Prostate gland (tissue), 2 donors: Measurements from ENCODE around the gene RHOT1. TPM values are rescaled to one million over a fixed set of nuclear protein-coding genes. Genes with fewer than 3 reads are reported as not detected.
"Not testable (repeated sequence)": the region's sequence is repeated elsewhere in the genome, so short reads cannot be mapped to it uniquely, and the experiment has no call there.

ENCODE experiments used
- DNase-seq: peaks from one replicate; pipeline ENCODE4 v3.0.0-alpha.2; 2019; ENCODE audit warnings: low spot score
- H3K27ac ChIP-seq, 2 donors: fragments of 200-600 bp; sonication (generic); 2 replicates each; pipeline ENCODE4 v1.5.1; 2017 to 2019
- H3K27me3 ChIP-seq: fragments of 200-600 bp; sonication (generic); replicated peaks from 2 replicates; pipeline ENCODE4 v1.5.1; 2019; ENCODE audit not compliant: insufficient read depth
- H3K36me3 ChIP-seq, 2 donors: fragments of 200-600 bp; sonication (generic); 1 replicate in 1 of 2; 2 replicates in 1 of 2; pipeline versions ENCODE4 v1.5.1 to v1.8.1; 2017 to 2019
- H3K4me1 ChIP-seq: fragments of 200-600 bp; sonication (generic); replicated peaks from 2 replicates; pipeline ENCODE4 v1.5.1; 2019
- H3K4me3 ChIP-seq, 2 donors: fragments of 200-600 bp; sonication (generic); 2 replicates each; pipeline ENCODE4 v1.5.1; 2017 to 2019
- H3K9me3 ChIP-seq: fragments of 200-600 bp; sonication (generic); 2 replicates; pipeline ENCODE4 v1.5.1; 2017
- POLR2A ChIP-seq: fragments of 450-650 bp; IDR thresholded peaks from one replicate; pipeline ENCODE4 v1.6.1; 2016; ENCODE audit warnings: antibody characterized with exemption, mild to moderate bottlenecking
- POLR2AphosphoS5 ChIP-seq: sonication (generic); formaldehyde crosslinking; IDR thresholded peaks from one replicate; pipeline ENCODE4 v1.6.1; 2017; ENCODE audit warnings: antibody characterized with exemption
- WGBS: methylation state at CpG from one replicate; pipeline ENCODE4 v1.1.5; 2018; 5-methylcytosine and 5-hydroxymethylcytosine counted together
- intact Hi-C: fragments of 100-400 bp; cut with DNase I; formaldehyde crosslinking; loops from one replicate; pipeline ENCODE4 v1.14.2; 2022
- total RNA-seq, 2 donors: library from RNA; depleted of rRNA; stranded (reverse); fragments of >200 nt; gene quantifications; one replicate each; pipeline ENCODE4 v1.1.0, GENCODE V29; 2016
- TF ChIP-seq, protein P1 (sequence below), 4 experiments: fragments of 200-600 bp in 2 of 4; fragments of 450-650 bp in 2 of 4; sonication (generic) in 2 of 4; IDR thresholded peaks; 1 replicate in 3 of 4; 2 replicates in 1 of 4; pipeline ENCODE4 v1.5.1; 2016 to 2019; ENCODE audit warnings: antibody characterized with exemption in 4 of 4, mild to moderate bottlenecking in 2 of 4, moderate library complexity in 2 of 4

The RHOT1 gene
- total RNA-seq, 2 donors from 2014 or later = 31.7 to 60.8 TPM

DNA sequence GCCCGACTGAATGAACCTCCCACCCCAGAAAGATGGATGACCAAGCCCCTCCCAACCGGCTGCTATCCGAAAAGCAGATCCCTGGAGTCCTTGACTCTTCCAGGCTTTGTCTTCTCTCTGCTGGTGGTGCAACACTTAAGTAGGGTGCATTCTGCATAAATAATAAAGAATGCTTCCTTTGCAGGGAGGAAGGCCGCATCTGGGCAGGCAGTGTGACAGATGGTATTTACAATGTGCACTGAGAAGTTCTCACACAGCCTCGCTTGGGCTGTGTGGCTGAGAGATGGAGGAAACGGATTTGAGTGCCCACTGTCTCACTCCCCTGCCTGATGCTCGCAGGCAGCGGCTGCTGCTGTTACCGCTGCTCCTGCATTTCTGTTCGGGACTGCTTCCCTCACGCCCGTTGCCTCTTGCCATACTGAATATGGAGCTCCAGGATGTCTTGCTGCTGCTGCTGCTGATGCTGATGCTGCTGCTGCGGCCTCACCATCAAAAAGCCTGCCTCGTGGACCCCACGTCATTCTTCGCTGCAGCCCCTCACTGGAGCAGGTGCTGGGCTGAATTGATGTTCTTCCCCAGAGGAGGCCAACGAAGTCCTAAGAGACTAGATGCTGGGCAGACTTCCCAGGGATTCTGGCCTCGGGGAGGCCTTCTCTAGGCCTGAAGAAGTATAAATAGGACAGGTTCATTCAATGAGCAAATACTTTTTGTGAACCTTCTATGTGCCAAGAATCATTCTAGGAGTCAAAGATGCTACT lies 116.3 kb downstream of the RHOT1 start:
- WGBS = 60% methylated on average over 18 of the region's 18 CpGs
- no peak for DNase-seq
- Histone ChIP-seq H3K36me3 (no peaks in the 10 kb centered on the region), H3K9me3 (no peaks in the 10 kb centered on the region), H3K27ac (no peak overlapping the region), H3K4me1 (no peaks in the 10 kb centered on the region), H3K27me3 (no peaks in the 10 kb centered on the region), H3K4me3 (no peak overlapping the region)
- no peak for TF ChIP-seq POLR2AphosphoS5
- TF ChIP-seq, protein P1, sequence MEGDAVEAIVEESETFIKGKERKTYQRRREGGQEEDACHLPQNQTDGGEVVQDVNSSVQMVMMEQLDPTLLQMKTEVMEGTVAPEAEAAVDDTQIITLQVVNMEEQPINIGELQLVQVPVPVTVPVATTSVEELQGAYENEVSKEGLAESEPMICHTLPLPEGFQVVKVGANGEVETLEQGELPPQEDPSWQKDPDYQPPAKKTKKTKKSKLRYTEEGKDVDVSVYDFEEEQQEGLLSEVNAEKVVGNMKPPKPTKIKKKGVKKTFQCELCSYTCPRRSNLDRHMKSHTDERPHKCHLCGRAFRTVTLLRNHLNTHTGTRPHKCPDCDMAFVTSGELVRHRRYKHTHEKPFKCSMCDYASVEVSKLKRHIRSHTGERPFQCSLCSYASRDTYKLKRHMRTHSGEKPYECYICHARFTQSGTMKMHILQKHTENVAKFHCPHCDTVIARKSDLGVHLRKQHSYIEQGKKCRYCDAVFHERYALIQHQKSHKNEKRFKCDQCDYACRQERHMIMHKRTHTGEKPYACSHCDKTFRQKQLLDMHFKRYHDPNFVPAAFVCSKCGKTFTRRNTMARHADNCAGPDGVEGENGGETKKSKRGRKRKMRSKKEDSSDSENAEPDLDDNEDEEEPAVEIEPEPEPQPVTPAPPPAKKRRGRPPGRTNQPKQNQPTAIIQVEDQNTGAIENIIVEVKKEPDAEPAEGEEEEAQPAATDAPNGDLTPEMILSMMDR (IDR thresholded peaks at IDR 0.05) = no peak
- no peak for TF ChIP-seq POLR2A
- intact Hi-C loops = no loop called here

- H3K27me3 ChIP-seq = no peaks in the 10 kb centered on the region
- H3K9me3 ChIP-seq = no peaks in the 10 kb centered on the region
- DNase-seq = no peak
- TF ChIP-seq, protein P1 (IDR thresholded peaks at IDR 0.05) = no peak
- no peak for TF ChIP-seq POLR2A
- no peak for TF ChIP-seq POLR2AphosphoS5
- no peaks in the 10 kb centered on the region for H3K36me3 ChIP-seq
- no peak overlapping the region for H3K4me3 ChIP-seq
- 81% methylated on average over 4 of the region's 4 CpGs for WGBS
- intact Hi-C loops = no loop called here
- no peak overlapping the region for H3K27ac ChIP-seq
- H3K4me1 ChIP-seq = no peaks in the 10 kb centered on the region
Observed at GRCh38 chr17:32259586-32259985, 117.3 kb downstream of the RHOT1 start.

DNA sequence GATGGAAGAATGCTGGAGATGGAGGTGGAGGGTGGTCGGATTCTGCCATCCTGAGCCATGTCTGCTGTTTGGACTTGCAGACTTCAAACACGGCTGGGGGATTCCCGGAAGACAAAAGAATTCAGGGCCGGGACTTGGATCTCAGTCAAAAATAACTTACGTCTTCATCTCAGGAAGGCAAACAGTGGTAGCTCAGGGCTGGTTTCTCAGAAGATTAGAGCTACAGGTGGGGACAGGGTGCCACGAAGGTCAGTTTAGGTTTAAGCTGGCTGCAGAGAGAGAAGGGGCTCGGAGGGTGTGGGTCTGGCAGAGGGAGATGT lies 119.1 kb downstream of the RHOT1 start:
- intact Hi-C loops = no loop called here
- H3K4me1 ChIP-seq = no peaks in the 10 kb centered on the region
- H3K4me3 ChIP-seq = no peak overlapping the region
- no peaks in the 10 kb centered on the region for H3K9me3 ChIP-seq
- no peak for TF ChIP-seq POLR2A
- no peak for TF ChIP-seq POLR2AphosphoS5
- TF ChIP-seq, protein P1 (IDR thresholded peaks at IDR 0.05) = no peak
- H3K27me3 ChIP-seq = no peaks in the 10 kb centered on the region
- DNase-seq = no peak
- WGBS = 17% methylated on average over 7 of the region's 7 CpGs
- no peak overlapping the region for H3K27ac ChIP-seq
- no peaks in the 10 kb centered on the region for H3K36me3 ChIP-seq

DNA sequence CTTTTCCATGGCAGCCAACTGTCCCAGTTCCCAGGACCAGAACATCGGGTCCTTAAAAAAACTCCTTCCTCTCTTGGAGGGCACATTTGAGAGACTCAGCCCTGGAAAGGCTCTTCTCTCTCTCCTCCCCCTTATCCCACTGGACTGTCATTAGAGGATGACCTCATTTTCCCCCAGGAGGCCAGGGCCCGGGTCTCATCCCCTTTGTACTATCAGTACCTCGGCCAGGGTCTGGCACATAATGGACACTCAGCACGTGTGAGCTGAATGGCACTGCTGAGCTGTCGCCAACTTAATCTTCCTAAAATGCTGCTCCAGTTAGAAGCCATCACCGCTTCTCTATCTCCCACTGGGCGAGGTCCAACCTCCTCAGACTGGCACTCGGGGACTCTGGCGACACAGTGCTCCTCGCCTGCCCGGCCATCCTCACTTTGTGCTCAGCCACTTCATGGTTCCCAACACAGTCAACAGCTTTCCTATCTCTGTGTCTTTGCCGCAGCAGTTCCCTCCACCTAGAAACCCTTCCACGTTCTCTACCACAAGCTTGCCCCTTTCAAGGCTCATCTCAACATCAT lies 119.7 kb downstream of the RHOT1 start:
- no peaks in the 10 kb centered on the region for H3K27me3 ChIP-seq
- no peak overlapping the region for H3K27ac ChIP-seq
- H3K9me3 ChIP-seq = no peaks in the 10 kb centered on the region
- 72% methylated on average over 13 of the region's 13 CpGs for WGBS
- H3K36me3 ChIP-seq = no peaks in the 10 kb centered on the region
- intact Hi-C loops = no loop called here
- no peak overlapping the region for H3K4me3 ChIP-seq
- no peak for DNase-seq
- peaks cover 4% of the 10 kb centered on the region for H3K4me1 ChIP-seq
- TF ChIP-seq POLR2A = no peak
- TF ChIP-seq, protein P1 (IDR thresholded peaks at IDR 0.05) = no peak
- TF ChIP-seq POLR2AphosphoS5 = no peak

GRCh38 chr17:32263515-32263914 lies 121.2 kb downstream of the RHOT1 start:
- intact Hi-C loops, DNase-seq, H3K27me3 ChIP-seq, H3K36me3 ChIP-seq, H3K4me1 ChIP-seq, H3K27ac ChIP-seq, H3K9me3 ChIP-seq, H3K4me3 ChIP-seq: not testable (repeated sequence)
- 96% methylated on average over 17 of the region's 17 CpGs for WGBS
